Stomach (tissue), 4 donors: Measurements from ENCODE around the gene CLEC6A.

Experiments used
- CTCF ChIP-seq, 7 experiments: fragments of 450-650 bp in 4 of 7; fragments of 200-600 bp in 3 of 7; sonication (generic) in 3 of 7; IDR thresholded peaks; one replicate each; pipeline ENCODE4 v1.5.1; 2016 to 2019; ENCODE audit warnings: antibody characterized with exemption in 7 of 7, control low read depth in 2 of 7, mild to moderate bottlenecking in 1 of 7
- POLR2A ChIP-seq, 4 donors: fragments of 450-650 bp; IDR thresholded peaks; one replicate each; pipeline ENCODE4 v1.6.1; 2016; ENCODE audit warnings: antibody characterized with exemption in 4 of 4, control low read depth in 2 of 4, mild to moderate bottlenecking in 1 of 4, moderate library complexity in 1 of 4
- POLR2AphosphoS5 ChIP-seq, 3 donors: sonication (generic); formaldehyde crosslinking; IDR thresholded peaks; one replicate each; pipeline ENCODE4 v1.6.1; 2016; ENCODE audit warnings: antibody characterized with exemption in 3 of 3

- TF ChIP-seq CTCF (IDR thresholded peaks at IDR 0.05) (no peak), POLR2A (IDR thresholded peaks at IDR 0.05) (no peak), POLR2AphosphoS5 (IDR thresholded peaks at IDR 0.05) (no peak)
Observed at GRCh38 chr12:8449355-8449859, 6.4 kb upstream of the CLEC6A start.
